Measurements from ENCODE around the gene CACHD1. TPM values are rescaled to one million over a fixed set of nuclear protein-coding genes. Genes with fewer than 3 reads are reported as not detected.

CACHD1 gene
- total and polyA plus RNA-seq, 8 donors = 2.9 to 7.1 (median 5.2) TPM

DNA sequence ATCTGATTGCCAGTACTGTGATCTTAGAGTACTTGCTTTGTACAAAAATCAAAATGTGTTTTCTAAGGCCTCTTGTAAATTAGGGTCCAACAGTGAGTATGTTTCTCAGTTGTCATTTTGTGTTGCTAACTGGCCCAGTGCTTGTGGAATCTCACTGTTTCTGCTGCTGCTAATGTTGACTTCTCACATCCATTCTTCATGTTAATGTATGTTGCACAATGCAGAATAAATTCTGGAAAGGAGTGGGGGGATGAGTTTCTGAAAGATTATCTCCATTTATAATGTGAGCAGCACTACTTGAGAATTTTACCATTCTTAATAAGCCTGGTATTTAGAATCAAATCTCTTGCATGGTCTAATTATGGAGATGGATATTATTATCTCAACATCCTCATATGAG lies 57.9 kb downstream of the CACHD1 start:
- Histone ChIP-seq H3K27me3 (no peaks in the 10 kb centered on the region), H3K27ac (no peak overlapping the region), H3K4me1 (no peaks in the 10 kb centered on the region), H3K4me3 (no peak overlapping the region), H3K36me3 (no peaks in the 10 kb centered on the region), H3K9me3 (no peaks in the 10 kb centered on the region)
- no peak for FAIRE-seq
- TF ChIP-seq, protein P1, sequence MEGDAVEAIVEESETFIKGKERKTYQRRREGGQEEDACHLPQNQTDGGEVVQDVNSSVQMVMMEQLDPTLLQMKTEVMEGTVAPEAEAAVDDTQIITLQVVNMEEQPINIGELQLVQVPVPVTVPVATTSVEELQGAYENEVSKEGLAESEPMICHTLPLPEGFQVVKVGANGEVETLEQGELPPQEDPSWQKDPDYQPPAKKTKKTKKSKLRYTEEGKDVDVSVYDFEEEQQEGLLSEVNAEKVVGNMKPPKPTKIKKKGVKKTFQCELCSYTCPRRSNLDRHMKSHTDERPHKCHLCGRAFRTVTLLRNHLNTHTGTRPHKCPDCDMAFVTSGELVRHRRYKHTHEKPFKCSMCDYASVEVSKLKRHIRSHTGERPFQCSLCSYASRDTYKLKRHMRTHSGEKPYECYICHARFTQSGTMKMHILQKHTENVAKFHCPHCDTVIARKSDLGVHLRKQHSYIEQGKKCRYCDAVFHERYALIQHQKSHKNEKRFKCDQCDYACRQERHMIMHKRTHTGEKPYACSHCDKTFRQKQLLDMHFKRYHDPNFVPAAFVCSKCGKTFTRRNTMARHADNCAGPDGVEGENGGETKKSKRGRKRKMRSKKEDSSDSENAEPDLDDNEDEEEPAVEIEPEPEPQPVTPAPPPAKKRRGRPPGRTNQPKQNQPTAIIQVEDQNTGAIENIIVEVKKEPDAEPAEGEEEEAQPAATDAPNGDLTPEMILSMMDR (IDR thresholded peaks at IDR 0.05) = no peak
- DNase-seq = no peak
- intact Hi-C loops (cut with DNase I) = loop anchor here in 1 of 3 donors (10.0 kb wide), 1 partner anchor 53 kb away; the partner anchor contains the start of gene CACHD1
- ATAC-seq = no peak

DNA sequence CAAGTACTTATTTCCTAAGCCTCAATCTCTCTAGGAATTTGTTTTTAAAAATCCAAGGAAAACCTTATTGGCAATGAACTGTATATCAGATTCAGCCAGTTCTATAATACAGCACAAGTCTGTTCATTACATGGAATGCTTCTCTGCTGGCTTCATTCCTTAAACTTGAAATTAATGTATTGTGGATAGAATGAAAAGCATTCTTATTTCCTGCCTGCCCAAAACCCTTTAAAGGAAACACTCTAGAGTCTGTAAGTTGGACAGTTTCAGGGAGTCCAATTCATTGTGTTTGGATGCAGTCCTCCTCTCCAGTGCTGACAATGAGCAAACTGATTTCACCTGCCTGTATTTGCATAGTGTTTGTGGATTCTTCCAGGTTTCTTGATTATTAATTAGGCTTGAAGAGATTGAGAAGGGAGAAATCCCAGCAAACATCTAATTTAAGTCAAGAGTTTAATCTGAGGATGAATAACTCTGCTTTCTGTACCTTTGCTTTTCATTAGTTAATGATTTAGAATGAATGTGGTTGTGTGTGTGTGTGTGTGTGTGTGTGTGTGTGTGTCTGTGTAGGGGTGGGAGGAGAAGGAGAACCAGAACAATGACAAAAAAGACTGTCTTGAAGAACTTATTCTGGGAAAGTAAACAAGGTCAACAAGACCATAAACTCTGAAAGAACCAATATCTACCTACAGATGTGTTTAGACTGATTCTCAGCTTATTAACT lies 61.2 kb downstream of the CACHD1 start:
- no peak overlapping the region for H3K27ac ChIP-seq
- H3K4me1 ChIP-seq = peaks cover 0 to 6% (median 6%) of the 10 kb centered on the region in 3 donors
- TF ChIP-seq, protein P1 (IDR thresholded peaks at IDR 0.05) = no peak
- FAIRE-seq (no peak), ATAC-seq (no peak), DNase-seq (no peak)
- intact Hi-C loops (cut with DNase I) = no loop called here
- no peaks in the 10 kb centered on the region for H3K27me3 ChIP-seq
- H3K36me3 ChIP-seq = no peaks in the 10 kb centered on the region
- no peaks in the 10 kb centered on the region for H3K9me3 ChIP-seq
- H3K4me3 ChIP-seq = no peak overlapping the region

DNA sequence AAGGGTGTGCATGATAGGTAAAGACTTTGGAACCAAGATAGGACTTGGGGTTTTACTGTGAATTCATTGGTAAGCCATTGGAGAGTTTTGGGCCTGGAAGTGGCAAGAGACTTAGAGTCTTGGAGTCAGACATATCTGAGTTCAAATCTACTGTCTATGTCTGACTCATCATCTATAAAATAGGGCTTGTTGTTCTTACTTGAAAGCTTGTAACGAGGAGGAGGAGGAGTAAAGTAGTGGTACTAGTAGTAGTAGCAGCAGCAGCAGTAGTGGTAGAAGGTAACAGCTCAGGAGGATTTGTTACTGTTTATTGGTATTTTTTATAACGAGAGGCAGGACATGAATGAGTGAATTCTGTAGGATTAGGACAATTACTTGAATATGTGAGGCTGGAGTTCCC lies 62.7 kb downstream of the CACHD1 start:
- no peaks in the 10 kb centered on the region for H3K36me3 ChIP-seq
- H3K27ac ChIP-seq = no peak overlapping the region
- TF ChIP-seq, protein P1 (IDR thresholded peaks at IDR 0.05) = no peak
- peaks cover 9 to 20% (median 14%) of the 10 kb centered on the region in 3 donors for H3K4me1 ChIP-seq
- DNase-seq = no peak
- no peaks in the 10 kb centered on the region for H3K9me3 ChIP-seq
- no peak for FAIRE-seq
- no peak overlapping the region for H3K4me3 ChIP-seq
- no peaks in the 10 kb centered on the region for H3K27me3 ChIP-seq
- intact Hi-C loops (cut with DNase I) = no loop called here
- WGBS, 2 donors = 95% methylated on average over 2 of the region's 2 CpGs
- ATAC-seq = no peak

DNA sequence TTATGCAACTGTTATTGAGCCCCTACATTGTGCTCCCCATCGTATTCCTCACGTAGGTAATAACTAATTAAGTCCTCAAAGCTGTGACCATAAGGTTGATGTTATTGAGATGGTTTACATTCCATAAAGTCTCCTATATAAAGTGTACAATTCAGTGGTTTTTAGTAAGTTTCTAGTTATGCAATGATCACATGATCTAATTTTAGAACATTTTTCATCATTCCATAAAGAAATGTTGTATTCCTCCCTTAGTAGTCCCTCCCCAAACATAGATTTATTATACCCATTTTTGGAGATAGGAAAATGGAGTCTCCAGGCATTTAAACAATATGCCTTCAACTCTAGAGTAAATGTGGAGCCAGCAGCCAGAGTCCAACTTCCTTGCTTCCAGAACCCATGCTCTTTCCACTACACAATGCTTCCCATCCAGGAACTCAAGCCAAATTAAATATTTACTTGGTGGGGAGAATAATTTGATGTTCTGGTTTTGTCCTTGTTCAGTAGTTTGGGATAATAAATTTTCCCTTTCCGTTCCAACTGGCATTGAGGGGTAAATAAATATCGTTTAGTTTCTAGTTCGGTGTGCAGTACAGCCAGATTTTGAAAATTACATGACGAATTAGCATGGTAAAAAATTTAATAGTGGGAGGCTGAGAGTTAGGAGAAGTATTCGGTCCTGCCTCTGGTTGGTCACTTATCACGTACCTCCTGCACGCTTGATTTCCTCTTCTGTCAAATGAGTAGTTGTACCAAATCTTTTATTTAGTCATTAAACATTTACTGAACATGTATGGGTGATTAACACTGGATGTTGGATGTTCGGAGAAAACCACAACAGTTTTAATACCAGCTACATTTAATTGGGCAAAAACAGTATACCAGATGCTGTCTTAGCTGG lies 66.3 kb downstream of the CACHD1 start:
- Histone ChIP-seq H3K9me3 (no peaks in the 10 kb centered on the region), H3K4me3 (peak overlapping the region in 2 of 4 donors; percentile 1 to 6), H3K27ac (peak overlapping the region in 2 of 4 donors; percentile 71 to 76), H3K36me3 (no peaks in the 10 kb centered on the region), H3K27me3 (no peaks in the 10 kb centered on the region), H3K4me1 (peaks cover 25 to 34% (median 26%) of the 10 kb centered on the region in 3 donors)
- DNase-seq = peak in 2 of 6 donors; percentile 16 to 31
- peak; percentile 61 to 74 (median 71) for ATAC-seq
- intact Hi-C loops (cut with DNase I) = no loop called here
- 23 to 26% methylated on average over 10 of the region's 10 CpGs for WGBS, 2 donors
- TF ChIP-seq, protein P1 (IDR thresholded peaks at IDR 0.05) = no peak
- FAIRE-seq = no peak
